Duodenal mucosa (tissue), 2 donors: ENCODE data around the gene ZNF142.

Source experiments
- H3K27ac ChIP-seq: one replicate; pipeline ENCODE4 v1.7.0; 2013; ENCODE audit warnings: low read depth, low read length
- H3K27me3 ChIP-seq, 2 donors: one replicate each; pipeline ENCODE4 v1.7.0; 2013; ENCODE audit warnings: low read length in 2 of 2, control low read depth in 1 of 2; ENCODE audit not compliant: insufficient read depth in 2 of 2, control insufficient read depth in 1 of 2
- H3K36me3 ChIP-seq, 2 donors: one replicate each; pipeline ENCODE4 v1.7.0; 2013; ENCODE audit warnings: low read length in 2 of 2, control low read depth in 1 of 2; ENCODE audit not compliant: insufficient read depth in 2 of 2, control insufficient read depth in 1 of 2
- H3K4me1 ChIP-seq, 2 donors: one replicate each; pipeline ENCODE4 v1.7.0; 2013; ENCODE audit warnings: low read length in 2 of 2, control low read depth in 1 of 2; ENCODE audit not compliant: insufficient read depth in 2 of 2, control insufficient read depth in 1 of 2
- H3K4me3 ChIP-seq, 2 donors: one replicate each; pipeline ENCODE4 v1.7.0; 2013; ENCODE audit warnings: low read length in 2 of 2, low read depth in 1 of 2
- H3K9ac ChIP-seq, 2 donors: one replicate each; pipeline ENCODE4 v1.7.0; 2013; ENCODE audit warnings: low read length in 2 of 2, low read depth in 1 of 2
- H3K9me3 ChIP-seq, 2 donors: one replicate each; pipeline ENCODE4 v1.7.0; 2013; ENCODE audit warnings: low read length in 2 of 2, control low read depth in 1 of 2; ENCODE audit not compliant: control insufficient read depth in 1 of 2

The ZNF142 gene

GRCh38 chr2:218655751-218656150, 3.7 kb downstream of the ZNF142 start:
- no peak overlapping the region for H3K9ac ChIP-seq
- H3K4me3 ChIP-seq = no peak overlapping the region
- H3K36me3 ChIP-seq = peaks cover 16 to 39% of the 10 kb centered on the region in 2 donors
- H3K27me3 ChIP-seq = no peaks in the 10 kb centered on the region
- H3K9me3 ChIP-seq = no peaks in the 10 kb centered on the region
- peaks cover 7 to 8% of the 10 kb centered on the region in 2 donors for H3K4me1 ChIP-seq
- no peak overlapping the region for H3K27ac ChIP-seq

DNA sequence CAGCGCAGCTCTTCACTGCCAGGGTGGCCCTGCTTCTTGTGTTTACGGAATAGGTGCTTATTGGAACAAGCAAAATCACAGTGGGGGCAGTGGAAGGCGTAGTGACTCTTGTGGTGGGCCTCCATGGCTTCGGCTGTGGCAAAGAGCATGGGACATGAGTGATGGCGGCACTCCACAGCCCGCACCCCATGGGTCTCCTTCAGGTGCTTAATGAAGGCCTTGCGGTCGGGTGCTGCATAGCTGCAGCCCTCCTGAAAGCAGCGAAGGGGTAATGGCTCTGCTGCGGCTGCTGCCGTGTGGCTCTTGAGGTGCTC, 10.7 kb downstream of the ZNF142 start:
- H3K27me3 ChIP-seq = no peaks in the 10 kb centered on the region
- no peak overlapping the region for H3K27ac ChIP-seq
- H3K36me3 ChIP-seq = peaks cover 45 to 81% of the 10 kb centered on the region in 2 donors
- no peak overlapping the region for H3K4me3 ChIP-seq
- H3K9me3 ChIP-seq = no peaks in the 10 kb centered on the region
- H3K4me1 ChIP-seq = no peaks in the 10 kb centered on the region
- no peak overlapping the region for H3K9ac ChIP-seq

- no peak overlapping the region for H3K4me3 ChIP-seq
- H3K27me3 ChIP-seq = no peaks in the 10 kb centered on the region
- H3K4me1 ChIP-seq = no peaks in the 10 kb centered on the region
- no peak overlapping the region for H3K27ac ChIP-seq
- no peaks in the 10 kb centered on the region for H3K9me3 ChIP-seq
- H3K36me3 ChIP-seq = peaks cover 47 to 86% of the 10 kb centered on the region in 2 donors
- no peak overlapping the region for H3K9ac ChIP-seq
Measured at GRCh38 chr2:218648088-218648786, 11.2 kb downstream of the ZNF142 start.

- Histone ChIP-seq H3K36me3 (peaks cover 53 to 83% of the 10 kb centered on the region in 2 donors), H3K27me3 (no peaks in the 10 kb centered on the region), H3K4me3 (no peak overlapping the region), H3K9ac (no peak overlapping the region), H3K9me3 (no peaks in the 10 kb centered on the region), H3K27ac (no peak overlapping the region), H3K4me1 (no peaks in the 10 kb centered on the region)
Measured at GRCh38 chr2:218645126-218645525, 14.3 kb downstream of the ZNF142 start.

DNA sequence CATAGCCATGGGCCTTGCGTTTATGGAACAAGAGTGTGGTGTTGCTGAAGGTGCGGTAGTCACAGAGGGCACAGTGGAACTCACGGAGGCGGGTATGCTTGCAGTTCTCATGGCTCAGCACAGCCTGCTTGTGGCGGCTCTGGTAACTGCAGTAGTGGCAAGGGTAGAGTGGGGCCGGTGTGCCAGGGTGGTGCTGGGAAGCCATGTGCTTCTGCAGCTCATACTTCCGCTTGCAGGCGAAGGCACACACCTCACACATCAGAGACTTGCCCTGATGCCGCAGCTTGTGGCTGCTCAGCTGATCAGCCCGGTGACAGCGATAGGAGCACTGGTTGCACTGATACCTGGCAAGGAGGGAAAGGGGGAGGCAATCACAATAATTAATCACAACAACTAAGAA, 14.7 kb downstream of the ZNF142 start:
- no peaks in the 10 kb centered on the region for H3K4me1 ChIP-seq
- peak overlapping the region; percentile 10 for H3K27ac ChIP-seq
- H3K9ac ChIP-seq = no peak overlapping the region
- peaks cover 56 to 82% of the 10 kb centered on the region in 2 donors for H3K36me3 ChIP-seq
- H3K9me3 ChIP-seq = no peaks in the 10 kb centered on the region
- no peaks in the 10 kb centered on the region for H3K27me3 ChIP-seq
- H3K4me3 ChIP-seq = no peak overlapping the region

GRCh38 chr2:218643751-218644310, 15.6 kb downstream of the ZNF142 start:
- Histone ChIP-seq H3K4me3 (no peak overlapping the region), H3K27me3 (no peaks in the 10 kb centered on the region), H3K9me3 (no peaks in the 10 kb centered on the region), H3K9ac (no peak overlapping the region), H3K4me1 (no peaks in the 10 kb centered on the region), H3K27ac (no peak overlapping the region), H3K36me3 (peaks cover 56 to 77% of the 10 kb centered on the region in 2 donors)

- Histone ChIP-seq H3K27me3 (no peaks in the 10 kb centered on the region), H3K27ac (no peak overlapping the region), H3K9ac (no peak overlapping the region), H3K9me3 (no peaks in the 10 kb centered on the region), H3K4me3 (no peak overlapping the region), H3K4me1 (no peaks in the 10 kb centered on the region), H3K36me3 (peaks cover 59 to 77% of the 10 kb centered on the region in 2 donors)
Measured at GRCh38 chr2:218642786-218643185, 16.6 kb downstream of the ZNF142 start.

DNA sequence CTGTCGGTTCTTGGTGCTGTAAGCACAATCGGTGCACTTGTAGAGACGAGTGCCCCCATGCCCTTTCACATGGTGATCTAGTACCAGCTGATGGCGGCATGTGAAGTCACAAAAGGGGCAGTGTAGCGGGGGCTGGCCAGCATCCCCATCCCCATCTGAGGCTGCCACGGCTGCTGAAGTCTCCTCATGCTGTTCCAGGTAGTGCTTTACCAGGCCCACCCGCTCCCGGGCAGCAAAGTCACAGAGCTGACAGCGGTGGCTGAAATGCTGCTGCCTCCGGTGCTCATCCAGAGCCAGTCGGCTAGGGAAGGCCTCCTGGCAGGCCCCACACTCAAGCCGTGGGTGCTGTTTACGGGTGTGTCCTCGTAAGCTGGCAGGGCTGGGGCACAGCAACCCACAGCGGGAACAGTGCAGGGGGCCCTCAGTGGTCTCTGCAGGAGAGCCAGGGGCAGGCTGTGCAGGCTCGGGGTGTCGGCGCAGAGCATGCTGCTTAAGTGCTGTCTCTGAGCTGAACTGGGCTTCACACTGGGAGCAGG, 17.2 kb downstream of the ZNF142 start:
- no peaks in the 10 kb centered on the region for H3K9me3 ChIP-seq
- H3K36me3 ChIP-seq = peaks cover 60 to 78% of the 10 kb centered on the region in 2 donors
- no peaks in the 10 kb centered on the region for H3K27me3 ChIP-seq
- H3K4me1 ChIP-seq = no peaks in the 10 kb centered on the region
- no peak overlapping the region for H3K4me3 ChIP-seq
- no peak overlapping the region for H3K9ac ChIP-seq
- H3K27ac ChIP-seq = no peak overlapping the region

DNA sequence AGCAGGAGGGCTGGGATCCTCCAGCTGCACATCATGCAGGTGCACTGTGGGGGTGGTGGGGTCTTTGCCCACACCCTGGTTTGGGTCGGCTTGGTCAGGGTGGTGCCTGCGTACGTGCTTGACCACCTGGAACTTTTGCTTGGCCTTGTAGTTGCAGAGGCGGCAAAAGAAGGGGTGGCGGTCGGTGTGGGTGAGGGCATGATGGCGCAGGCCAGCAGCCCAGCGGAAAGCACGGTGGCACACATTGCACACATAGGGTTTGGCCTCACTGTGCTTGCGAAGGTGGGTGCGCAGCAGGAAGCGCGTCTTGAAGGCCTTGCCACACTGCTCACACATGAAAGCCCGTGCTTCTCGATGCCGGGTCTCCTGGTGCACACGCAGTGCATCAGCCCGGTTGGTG, 21.1 kb downstream of the ZNF142 start:
- H3K36me3 ChIP-seq = peaks cover 46 to 77% of the 10 kb centered on the region in 2 donors

GRCh38 chr2:218635719-218636118, 23.7 kb downstream of the ZNF142 start:
- peaks cover 33 to 57% of the 10 kb centered on the region in 2 donors for H3K36me3 ChIP-seq

More for the DNA sequence above, 21.1 kb downstream of the ZNF142 start:
- H3K4me1 ChIP-seq = no peaks in the 10 kb centered on the region
- no peak overlapping the region for H3K9ac ChIP-seq
- no peaks in the 10 kb centered on the region for H3K27me3 ChIP-seq
- H3K9me3 ChIP-seq = no peaks in the 10 kb centered on the region
- no peak overlapping the region for H3K4me3 ChIP-seq
- no peak overlapping the region for H3K27ac ChIP-seq

More at GRCh38 chr2:218635719-218636118, 23.7 kb downstream of the ZNF142 start:
- Histone ChIP-seq H3K4me3 (no peak overlapping the region), H3K4me1 (no peaks in the 10 kb centered on the region), H3K27me3 (no peaks in the 10 kb centered on the region), H3K9me3 (no peaks in the 10 kb centered on the region), H3K9ac (no peak overlapping the region), H3K27ac (no peak overlapping the region)
